Gastrocnemius medialis (tissue), 4 donors: ENCODE measurements around the gene RPE65.

ENCODE experiments used
- POLR2A ChIP-seq, 2 donors: fragments of 450-650 bp; IDR thresholded peaks; one replicate each; pipeline ENCODE4 v1.6.1; 2017; ENCODE audit warnings: antibody characterized with exemption in 2 of 2, mild to moderate bottlenecking in 2 of 2, moderate library complexity in 2 of 2
- TF ChIP-seq, protein P1 (sequence below), 5 experiments: fragments of 450-650 bp in 3 of 5; fragments of 200-600 bp in 2 of 5; sonication (generic) in 2 of 5; IDR thresholded peaks in 4 of 5; conservative IDR thresholded peaks in 1 of 5; 1 replicate in 4 of 5; 2 replicates in 1 of 5; pipeline ENCODE4 v1.5.1; 2016 to 2019; ENCODE audit warnings: antibody characterized with exemption in 5 of 5, mild to moderate bottlenecking in 3 of 5, moderate library complexity in 3 of 5

- TF ChIP-seq, protein P1, sequence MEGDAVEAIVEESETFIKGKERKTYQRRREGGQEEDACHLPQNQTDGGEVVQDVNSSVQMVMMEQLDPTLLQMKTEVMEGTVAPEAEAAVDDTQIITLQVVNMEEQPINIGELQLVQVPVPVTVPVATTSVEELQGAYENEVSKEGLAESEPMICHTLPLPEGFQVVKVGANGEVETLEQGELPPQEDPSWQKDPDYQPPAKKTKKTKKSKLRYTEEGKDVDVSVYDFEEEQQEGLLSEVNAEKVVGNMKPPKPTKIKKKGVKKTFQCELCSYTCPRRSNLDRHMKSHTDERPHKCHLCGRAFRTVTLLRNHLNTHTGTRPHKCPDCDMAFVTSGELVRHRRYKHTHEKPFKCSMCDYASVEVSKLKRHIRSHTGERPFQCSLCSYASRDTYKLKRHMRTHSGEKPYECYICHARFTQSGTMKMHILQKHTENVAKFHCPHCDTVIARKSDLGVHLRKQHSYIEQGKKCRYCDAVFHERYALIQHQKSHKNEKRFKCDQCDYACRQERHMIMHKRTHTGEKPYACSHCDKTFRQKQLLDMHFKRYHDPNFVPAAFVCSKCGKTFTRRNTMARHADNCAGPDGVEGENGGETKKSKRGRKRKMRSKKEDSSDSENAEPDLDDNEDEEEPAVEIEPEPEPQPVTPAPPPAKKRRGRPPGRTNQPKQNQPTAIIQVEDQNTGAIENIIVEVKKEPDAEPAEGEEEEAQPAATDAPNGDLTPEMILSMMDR (IDR thresholded peaks at IDR 0.05 in 4 of 5, conservative IDR thresholded peaks at IDR 0.05 in 1 of 5) = peak in 1 of 5 experiments; percentile 10
- TF ChIP-seq POLR2A (IDR thresholded peaks at IDR 0.05) = no peak
These were observed 47.1 kb upstream of the RPE65 start, which contains the start of gene DEPDC1 for GRCh38 chr1:68496680-68497357.
